Loucy (cell line): Measurements from ENCODE around the gene PODN.

Source experiments
- EZH2phosphoT487 ChIP-seq: fragments of 200-600 bp; IDR thresholded peaks from 2 replicates; pipeline ENCODE4 v1.6.1; 2018; ENCODE audit warnings: antibody characterized with exemption, mild to moderate bottlenecking, moderate library complexity, borderline replicate concordance
- TF ChIP-seq, protein P1 (sequence below): fragments of 200-600 bp; sonication (generic); conservative IDR thresholded peaks from 2 replicates; pipeline ENCODE4 v1.5.1; 2014; ENCODE audit warnings: mild to moderate bottlenecking, antibody characterized with exemption, low read length

DNA sequence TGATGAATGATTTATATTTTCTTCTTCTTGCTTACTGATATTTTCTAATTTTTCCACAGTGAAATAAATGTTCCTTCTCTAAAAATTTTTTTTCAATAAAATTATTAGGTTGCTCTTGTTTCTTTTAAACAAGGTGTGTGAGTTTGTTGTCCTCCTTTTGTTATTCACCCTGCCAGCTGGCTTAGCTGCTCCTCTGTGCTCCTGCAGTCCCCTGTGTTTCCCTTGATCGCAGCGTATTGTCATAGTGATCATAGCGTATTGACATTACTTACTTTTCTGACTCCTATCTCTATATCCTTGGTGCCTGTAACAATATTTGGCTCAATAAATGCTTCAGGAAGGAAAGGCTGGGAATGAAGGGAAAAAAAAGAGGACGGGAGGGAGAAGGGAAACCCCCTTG, 24.9 kb upstream of the PODN start:
- TF ChIP-seq, protein P1, sequence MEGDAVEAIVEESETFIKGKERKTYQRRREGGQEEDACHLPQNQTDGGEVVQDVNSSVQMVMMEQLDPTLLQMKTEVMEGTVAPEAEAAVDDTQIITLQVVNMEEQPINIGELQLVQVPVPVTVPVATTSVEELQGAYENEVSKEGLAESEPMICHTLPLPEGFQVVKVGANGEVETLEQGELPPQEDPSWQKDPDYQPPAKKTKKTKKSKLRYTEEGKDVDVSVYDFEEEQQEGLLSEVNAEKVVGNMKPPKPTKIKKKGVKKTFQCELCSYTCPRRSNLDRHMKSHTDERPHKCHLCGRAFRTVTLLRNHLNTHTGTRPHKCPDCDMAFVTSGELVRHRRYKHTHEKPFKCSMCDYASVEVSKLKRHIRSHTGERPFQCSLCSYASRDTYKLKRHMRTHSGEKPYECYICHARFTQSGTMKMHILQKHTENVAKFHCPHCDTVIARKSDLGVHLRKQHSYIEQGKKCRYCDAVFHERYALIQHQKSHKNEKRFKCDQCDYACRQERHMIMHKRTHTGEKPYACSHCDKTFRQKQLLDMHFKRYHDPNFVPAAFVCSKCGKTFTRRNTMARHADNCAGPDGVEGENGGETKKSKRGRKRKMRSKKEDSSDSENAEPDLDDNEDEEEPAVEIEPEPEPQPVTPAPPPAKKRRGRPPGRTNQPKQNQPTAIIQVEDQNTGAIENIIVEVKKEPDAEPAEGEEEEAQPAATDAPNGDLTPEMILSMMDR: no peak
- TF ChIP-seq EZH2phosphoT487: no peak
